A673 (cell line): ENCODE results near the gene DPYSL5. TPM values are rescaled to one million over a fixed set of nuclear protein-coding genes. Genes with fewer than 3 reads are reported as not detected.

Source experiments
- BruUV-seq: library from RNA; stranded (reverse); fragments of 400-500 nt; replicated peaks from 2 replicates; lab custom pipeline; 2021; lab: Mats Ljungman, UMichigan
- CTCF ChIA-PET: fragments of 300-600 bp; sonication (Branson Sonifier 250); formaldehyde crosslinking; loops from one replicate; lab custom pipeline; 2022; ENCODE audit warnings: antibody characterized with exemption; lab: Charles Lee
- POLR2A ChIA-PET: fragments of 300-600 bp; sonication (Branson Sonifier 250); formaldehyde crosslinking; loops from one replicate; lab custom pipeline; 2022; ENCODE audit warnings: antibody characterized with exemption; ENCODE audit not compliant: low non-redundant PET; lab: Charles Lee
- DNase-seq: peaks from one replicate; pipeline ENCODE4 v3.0.0-alpha.2; 2015; ENCODE audit warnings: low spot score
- H3K27ac ChIP-seq: fragments of 200-600 bp; sonication (generic); 2 replicates; pipeline ENCODE4 v1.5.1; 2016; ENCODE audit warnings: mixed run types, low read depth, mild to moderate bottlenecking, mixed read lengths, antibody characterized with exemption, low read length; ENCODE audit not compliant: poor library complexity, severe bottlenecking
- H3K27me3 ChIP-seq: fragments of 200-600 bp; sonication (generic); replicated peaks from 2 replicates; pipeline ENCODE4 v1.6.1; 2017; ENCODE audit warnings: mixed run types, low read depth, mild to moderate bottlenecking, mixed read lengths, antibody characterized with exemption, low read length; ENCODE audit not compliant: insufficient read depth, poor library complexity
- H3K36me3 ChIP-seq: fragments of 200-600 bp; sonication (generic); 2 replicates; pipeline ENCODE4 v1.6.1; 2016; ENCODE audit warnings: mixed run types, mild to moderate bottlenecking, mixed read lengths, antibody characterized with exemption, low read length; ENCODE audit not compliant: insufficient read depth, poor library complexity, severe bottlenecking
- H3K4me1 ChIP-seq: fragments of 200-600 bp; sonication (generic); 2 replicates; pipeline ENCODE4 v1.6.1; 2017; ENCODE audit warnings: mixed run types, mild to moderate bottlenecking, mixed read lengths, antibody characterized with exemption, low read length; ENCODE audit not compliant: insufficient read depth, poor library complexity, severe bottlenecking
- H3K4me3 ChIP-seq: fragments of 200-600 bp; sonication (generic); 2 replicates; pipeline ENCODE4 v1.5.1; 2016; ENCODE audit warnings: low read depth, mixed run types, mild to moderate bottlenecking, mixed read lengths, low read length; ENCODE audit not compliant: poor library complexity, severe bottlenecking
- H3K9me3 ChIP-seq: fragments of 200-600 bp; sonication (generic); 2 replicates; pipeline ENCODE4 v1.6.1; 2016; ENCODE audit warnings: mixed run types, low read depth, mild to moderate bottlenecking, mixed read lengths, antibody characterized with exemption, low read length; ENCODE audit not compliant: poor library complexity, severe bottlenecking
- EZH2 ChIP-seq: fragments of 200-600 bp; sonication (generic); IDR thresholded peaks from 2 replicates; pipeline ENCODE4 v1.6.1; 2017; ENCODE audit warnings: borderline replicate concordance, low read depth, mild to moderate bottlenecking, mixed read lengths, antibody characterized with exemption, low read length; ENCODE audit not compliant: poor library complexity, severe bottlenecking
- intact Hi-C: fragments of 100-400 bp; cut with micrococcal nuclease; formaldehyde crosslinking; loops from one replicate; pipeline ENCODE4 v1.10.0; 2022; ENCODE audit not compliant: unreplicated experiment
- total RNA-seq: library from RNA; stranded (reverse); gene quantifications from 2 replicates; pipeline ENCODE4 v1.2.3, GENCODE V29; 2021
- TF ChIP-seq, protein P1 (sequence below): fragments of 300-800, 200-600 bp; sonication (generic); conservative IDR thresholded peaks from 2 replicates; pipeline ENCODE4 v1.5.1; 2017; ENCODE audit warnings: low read depth, mild to moderate bottlenecking, antibody characterized with exemption, low read length, moderate library complexity, mixed read lengths

The DPYSL5 gene
- total RNA-seq, 1 experiment from 2014 or later: 110 TPM

DNA sequence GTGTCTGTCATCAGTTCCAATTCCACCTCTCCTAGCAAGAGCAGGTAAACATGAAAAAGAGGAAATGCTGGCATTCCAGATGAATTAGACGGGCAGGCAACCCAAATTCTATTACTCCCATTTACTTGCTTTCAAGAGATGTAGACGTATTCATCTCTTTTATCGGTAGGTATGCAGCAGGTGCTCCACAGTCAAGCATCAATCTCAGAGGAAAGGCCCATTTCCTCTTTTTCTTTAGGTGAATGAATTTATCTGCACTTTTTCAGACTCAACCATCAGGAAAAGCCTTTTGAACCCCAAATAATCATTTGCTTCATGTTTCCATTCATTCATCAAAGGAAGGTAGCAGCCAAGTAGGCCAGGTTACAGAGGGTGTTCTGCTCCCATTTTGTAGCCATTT is 27.9 kb downstream of the DPYSL5 start:
- ChIA-PET POLR2A (no interaction called here), CTCF (no interaction called here)
- Histone ChIP-seq H3K4me1 (peaks cover 8% of the 10 kb centered on the region), H3K27me3 (no peaks in the 10 kb centered on the region), H3K36me3 (peaks cover 6% of the 10 kb centered on the region), H3K4me3 (no peak overlapping the region), H3K27ac (no peak overlapping the region), H3K9me3 (no peaks in the 10 kb centered on the region)
- intact Hi-C loops: no loop called here
- no peak for DNase-seq
- TF ChIP-seq, protein P1, sequence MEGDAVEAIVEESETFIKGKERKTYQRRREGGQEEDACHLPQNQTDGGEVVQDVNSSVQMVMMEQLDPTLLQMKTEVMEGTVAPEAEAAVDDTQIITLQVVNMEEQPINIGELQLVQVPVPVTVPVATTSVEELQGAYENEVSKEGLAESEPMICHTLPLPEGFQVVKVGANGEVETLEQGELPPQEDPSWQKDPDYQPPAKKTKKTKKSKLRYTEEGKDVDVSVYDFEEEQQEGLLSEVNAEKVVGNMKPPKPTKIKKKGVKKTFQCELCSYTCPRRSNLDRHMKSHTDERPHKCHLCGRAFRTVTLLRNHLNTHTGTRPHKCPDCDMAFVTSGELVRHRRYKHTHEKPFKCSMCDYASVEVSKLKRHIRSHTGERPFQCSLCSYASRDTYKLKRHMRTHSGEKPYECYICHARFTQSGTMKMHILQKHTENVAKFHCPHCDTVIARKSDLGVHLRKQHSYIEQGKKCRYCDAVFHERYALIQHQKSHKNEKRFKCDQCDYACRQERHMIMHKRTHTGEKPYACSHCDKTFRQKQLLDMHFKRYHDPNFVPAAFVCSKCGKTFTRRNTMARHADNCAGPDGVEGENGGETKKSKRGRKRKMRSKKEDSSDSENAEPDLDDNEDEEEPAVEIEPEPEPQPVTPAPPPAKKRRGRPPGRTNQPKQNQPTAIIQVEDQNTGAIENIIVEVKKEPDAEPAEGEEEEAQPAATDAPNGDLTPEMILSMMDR: no peak
- TF ChIP-seq EZH2: no peak
- BruUV-seq: no TSS peak

GRCh38 chr2:26876260-26876659 is 28.3 kb downstream of the DPYSL5 start:
- Histone ChIP-seq H3K27me3 (no peaks in the 10 kb centered on the region), H3K4me3 (no peak overlapping the region), H3K4me1 (peaks cover 8% of the 10 kb centered on the region), H3K9me3 (no peaks in the 10 kb centered on the region), H3K36me3 (peaks cover 6% of the 10 kb centered on the region), H3K27ac (no peak overlapping the region)
- BruUV-seq: no TSS peak
- no peak for TF ChIP-seq EZH2
- TF ChIP-seq, protein P1: no peak
- CTCF ChIA-PET: no interaction called here
- intact Hi-C loops: no loop called here
- POLR2A ChIA-PET: no interaction called here
- DNase-seq: no peak

DNA sequence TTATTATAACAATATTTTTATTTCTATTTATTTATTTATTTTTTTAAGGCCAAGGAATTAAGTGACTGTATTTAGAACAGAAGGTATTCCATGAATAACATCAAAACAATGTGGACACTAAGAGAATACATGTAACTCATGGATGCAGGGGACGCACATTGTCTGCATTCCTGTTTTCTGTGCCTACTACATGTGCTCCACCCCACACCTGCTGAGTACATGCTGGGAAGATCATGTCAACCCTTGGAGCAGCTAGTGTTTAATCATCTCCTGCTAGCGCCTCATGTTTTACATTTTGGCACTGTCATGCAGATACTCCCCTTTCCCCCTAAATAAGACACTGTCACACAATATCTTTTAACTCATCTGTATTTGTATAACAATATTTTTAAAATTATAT is 29.3 kb downstream of the DPYSL5 start:
- peaks cover 6% of the 10 kb centered on the region for H3K36me3 ChIP-seq
- ChIA-PET POLR2A (no interaction called here), CTCF (no interaction called here)
- intact Hi-C loops: no loop called here
- no peaks in the 10 kb centered on the region for H3K9me3 ChIP-seq
- TF ChIP-seq, protein P1: no peak
- no peak for TF ChIP-seq EZH2
- no peak overlapping the region for H3K4me3 ChIP-seq
- H3K27ac ChIP-seq: no peak overlapping the region
- no peaks in the 10 kb centered on the region for H3K27me3 ChIP-seq
- H3K4me1 ChIP-seq: peaks cover 8% of the 10 kb centered on the region
- no peak for DNase-seq
- BruUV-seq: no TSS peak
